ENCODE measurements around the gene GZF1.

The GZF1 gene

DNA sequence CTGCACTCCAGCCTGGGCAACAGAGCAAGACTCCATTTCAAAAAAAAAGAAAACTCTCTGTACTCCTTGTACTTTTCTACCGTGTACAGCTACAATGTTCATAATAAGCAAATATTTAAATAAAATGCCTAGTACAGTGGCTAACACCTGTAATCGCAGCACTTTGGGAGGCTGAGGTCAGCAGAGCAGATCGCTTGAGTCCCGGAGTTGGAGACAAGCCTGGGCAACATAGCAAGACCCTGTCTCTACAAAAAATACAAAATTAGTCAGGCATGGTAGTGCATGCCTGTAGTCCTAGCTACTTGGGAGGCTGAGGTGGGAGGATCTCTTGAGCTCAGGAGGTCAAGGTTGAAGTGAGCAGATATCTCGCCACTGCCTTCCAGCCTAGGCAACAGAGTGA lies 53.6 kb downstream of the GZF1 start:
- ATAC-seq (ENCODE audit: low read depth) = no peak
- Histone ChIP-seq H3K27me3 (ENCODE audit: insufficient read depth, poor library complexity, severe bottlenecking) (no peaks in the 10 kb centered on the region), H3K4me3 (ENCODE audit: severe bottlenecking) (no peak overlapping the region), H3K9me3 (ENCODE audit: severe bottlenecking) (no peaks in the 10 kb centered on the region), H3K4me1 (ENCODE audit: insufficient read depth, poor library complexity, severe bottlenecking) (peaks cover 4% of the 10 kb centered on the region), H3K36me3 (ENCODE audit: low read depth) (no peaks in the 10 kb centered on the region), H3K27ac (ENCODE audit: poor library complexity, severe bottlenecking) (no peak overlapping the region)
- TF ChIP-seq CTCF (IDR thresholded peaks at IDR 0.05; ENCODE audit: poor library complexity, severe bottlenecking) = no peak
- DNase-seq (ENCODE audit: low spot score) = no peak

DNA sequence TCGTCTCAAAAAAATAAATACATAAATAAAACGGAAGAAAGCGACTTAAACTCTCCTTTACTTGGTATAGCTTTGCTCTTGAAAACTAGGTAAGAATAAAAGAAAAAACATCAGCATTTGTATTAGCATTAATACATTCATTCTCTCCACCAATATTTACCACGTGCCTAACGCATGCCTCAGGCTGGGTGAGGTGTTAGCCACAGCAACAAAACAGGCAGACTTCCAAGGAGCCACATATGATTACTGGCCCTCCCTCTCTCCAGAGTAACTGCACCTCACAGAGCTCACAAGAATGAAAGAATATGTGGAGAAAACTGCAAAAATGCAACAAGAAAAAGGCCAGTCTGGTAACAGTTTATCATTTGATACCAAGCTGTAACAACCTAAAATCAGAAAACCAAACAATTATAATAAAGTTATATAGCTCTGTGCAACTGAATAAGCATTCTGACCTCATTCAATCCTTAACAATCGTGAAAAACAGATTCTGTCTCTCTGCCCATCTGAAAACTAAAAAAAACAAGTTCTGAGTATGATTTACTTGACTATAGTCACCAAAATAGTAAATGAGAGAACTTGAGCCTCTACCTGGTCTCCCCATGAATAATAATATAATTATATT lies 54.1 kb downstream of the GZF1 start:
- Histone ChIP-seq H3K27me3 (ENCODE audit: insufficient read depth, poor library complexity, severe bottlenecking) (no peaks in the 10 kb centered on the region), H3K9me3 (ENCODE audit: severe bottlenecking) (no peaks in the 10 kb centered on the region), H3K36me3 (ENCODE audit: low read depth) (no peaks in the 10 kb centered on the region), H3K27ac (ENCODE audit: poor library complexity, severe bottlenecking) (no peak overlapping the region), H3K4me1 (ENCODE audit: insufficient read depth, poor library complexity, severe bottlenecking) (peaks cover 4% of the 10 kb centered on the region), H3K4me3 (ENCODE audit: severe bottlenecking) (no peak overlapping the region)
- ATAC-seq (ENCODE audit: low read depth) (no peak), DNase-seq (ENCODE audit: low spot score) (no peak)
- TF ChIP-seq CTCF (IDR thresholded peaks at IDR 0.05; ENCODE audit: poor library complexity, severe bottlenecking) = no peak

DNA sequence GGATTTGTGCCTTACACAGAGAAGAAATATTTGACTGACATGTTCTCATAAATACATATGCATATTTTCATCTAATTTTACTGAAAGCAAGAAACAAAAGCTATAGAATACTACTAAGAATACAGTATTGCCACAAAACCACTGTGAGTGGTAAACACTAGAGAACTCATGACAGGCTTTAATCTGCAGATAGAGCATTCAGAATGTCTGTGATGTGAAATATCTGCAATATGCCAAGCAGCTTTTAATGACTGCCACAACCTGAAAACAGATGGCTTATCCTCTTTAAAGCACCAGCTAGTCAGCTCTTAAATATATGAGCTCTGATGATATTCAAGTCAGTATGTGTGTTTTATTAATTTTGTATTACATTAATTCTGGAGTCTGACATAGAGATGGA lies 55.9 kb downstream of the GZF1 start:
- Histone ChIP-seq H3K27me3 (ENCODE audit: insufficient read depth, poor library complexity, severe bottlenecking) (no peaks in the 10 kb centered on the region), H3K36me3 (ENCODE audit: low read depth) (no peaks in the 10 kb centered on the region), H3K4me3 (ENCODE audit: severe bottlenecking) (no peak overlapping the region), H3K9me3 (ENCODE audit: severe bottlenecking) (no peaks in the 10 kb centered on the region), H3K4me1 (ENCODE audit: insufficient read depth, poor library complexity, severe bottlenecking) (peaks cover 4% of the 10 kb centered on the region), H3K27ac (ENCODE audit: poor library complexity, severe bottlenecking) (no peak overlapping the region)
- no peak for ATAC-seq (ENCODE audit: low read depth)
- TF ChIP-seq CTCF (IDR thresholded peaks at IDR 0.05; ENCODE audit: poor library complexity, severe bottlenecking) = no peak
- DNase-seq (ENCODE audit: low spot score) = no peak

GRCh38 chr20:23419657-23419994 lies 57.6 kb downstream of the GZF1 start:
- H3K36me3 ChIP-seq (ENCODE audit: low read depth) = no peaks in the 10 kb centered on the region
- peak overlapping the region; percentile 78 for H3K27ac ChIP-seq (ENCODE audit: poor library complexity, severe bottlenecking)
- H3K4me1 ChIP-seq (ENCODE audit: insufficient read depth, poor library complexity, severe bottlenecking) = peaks cover 4% of the 10 kb centered on the region
- peak overlapping the region; percentile 88 for H3K4me3 ChIP-seq (ENCODE audit: severe bottlenecking)
- no peaks in the 10 kb centered on the region for H3K27me3 ChIP-seq (ENCODE audit: insufficient read depth, poor library complexity, severe bottlenecking)
- DNase-seq (ENCODE audit: low spot score) = no peak
- ATAC-seq (ENCODE audit: low read depth) = no peak
- H3K9me3 ChIP-seq (ENCODE audit: severe bottlenecking) = no peaks in the 10 kb centered on the region
- TF ChIP-seq CTCF (IDR thresholded peaks at IDR 0.05; ENCODE audit: poor library complexity, severe bottlenecking) = no peak

DNA sequence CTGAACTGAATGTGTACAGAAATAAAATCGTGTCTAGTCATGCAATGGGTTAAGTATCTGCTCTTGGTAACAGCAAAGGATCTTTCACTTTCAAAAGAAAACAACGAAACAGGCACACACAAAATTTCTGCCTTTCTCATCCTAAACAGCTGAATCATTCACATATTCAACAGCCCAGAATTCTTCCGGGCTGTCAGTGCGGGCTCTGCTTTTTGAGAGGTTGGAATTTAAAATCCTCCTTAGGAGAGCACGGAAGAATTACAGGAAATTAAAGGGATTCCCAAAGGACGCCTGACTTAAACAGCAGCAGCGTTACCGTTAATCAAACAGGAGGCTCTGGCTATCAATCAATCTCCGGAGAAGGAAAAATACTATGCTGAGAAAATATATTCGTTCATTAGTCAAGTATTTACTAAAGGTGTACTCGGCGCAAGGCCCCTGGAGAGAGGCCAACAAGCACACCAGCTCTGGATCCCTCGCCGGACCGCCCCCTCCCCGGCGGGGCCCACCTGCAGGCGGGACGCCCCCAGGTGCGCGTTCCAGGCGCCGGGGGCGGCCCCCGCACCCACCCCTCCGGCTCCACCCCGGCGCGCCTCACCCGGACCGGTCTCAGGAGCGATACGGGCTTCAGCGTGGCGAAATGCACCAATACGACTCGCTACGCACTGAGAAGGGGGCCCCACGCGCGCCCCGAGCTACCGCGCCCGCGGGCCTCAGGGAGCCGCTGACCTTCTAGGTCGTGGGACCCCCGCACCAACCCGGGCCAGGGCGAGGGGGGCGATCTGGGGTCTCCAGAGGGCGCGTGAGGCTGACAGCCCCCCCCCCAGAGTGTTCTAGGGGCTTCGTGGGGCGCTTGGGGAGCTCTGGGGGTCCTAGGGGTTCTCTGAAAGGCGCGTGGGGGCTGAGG lies 58.3 kb downstream of the GZF1 start:
- no peak for DNase-seq (ENCODE audit: low spot score)
- Histone ChIP-seq H3K4me3 (ENCODE audit: severe bottlenecking) (peak overlapping the region; percentile 88), H3K4me1 (ENCODE audit: insufficient read depth, poor library complexity, severe bottlenecking) (peaks cover 4% of the 10 kb centered on the region), H3K27me3 (ENCODE audit: insufficient read depth, poor library complexity, severe bottlenecking) (no peaks in the 10 kb centered on the region), H3K36me3 (ENCODE audit: low read depth) (no peaks in the 10 kb centered on the region), H3K9me3 (ENCODE audit: severe bottlenecking) (no peaks in the 10 kb centered on the region), H3K27ac (ENCODE audit: poor library complexity, severe bottlenecking) (peak overlapping the region; percentile 78)
- no peak for TF ChIP-seq CTCF (IDR thresholded peaks at IDR 0.05; ENCODE audit: poor library complexity, severe bottlenecking)
- ATAC-seq (ENCODE audit: low read depth) = peak; percentile 28

Measured in RWPE2 (cell line).